IMR-90 (cell line): Measurements from ENCODE around the gene GLCE.

Source experiments
- BHLHE40 ChIP-seq: fragments of 150-350 bp; IDR thresholded peaks from 2 replicates; pipeline ENCODE4 v1.6.1; 2016; ENCODE audit warnings: mild to moderate bottlenecking, low read depth, low read length
- CHD1 ChIP-seq: IDR thresholded peaks from 2 replicates; pipeline ENCODE4 v1.6.1; 2012; ENCODE audit warnings: low read depth, low read length, improper control_type of control experiment
- MAFK ChIP-seq: IDR thresholded peaks from 2 replicates; pipeline ENCODE4 v1.6.1; 2012; ENCODE audit warnings: low read depth, low read length, improper control_type of control experiment
- MAZ ChIP-seq: IDR thresholded peaks from 2 replicates; pipeline ENCODE4 v1.6.1; 2012; ENCODE audit warnings: low read depth, mild to moderate bottlenecking, low read length, improper control_type of control experiment, moderate library complexity, borderline replicate concordance
- MXI1 ChIP-seq: IDR thresholded peaks from 2 replicates; pipeline ENCODE4 v1.6.1; 2012; ENCODE audit warnings: low read depth, mild to moderate bottlenecking, low read length, moderate library complexity, borderline replicate concordance
- NFE2L2 ChIP-seq: fragments of 150-350 bp; IDR thresholded peaks from 2 replicates; pipeline ENCODE4 v1.6.1; 2016; ENCODE audit warnings: low read depth, mild to moderate bottlenecking, low read length
- POLR2A ChIP-seq: IDR thresholded peaks from 2 replicates; pipeline ENCODE4 v1.6.1; 2012; ENCODE audit warnings: mild to moderate bottlenecking, low read depth, low read length
- RAD21 ChIP-seq: IDR thresholded peaks from 2 replicates; pipeline ENCODE4 v1.6.1; 2012; ENCODE audit warnings: low read length, improper control_type of control experiment
- RFX5 ChIP-seq: IDR thresholded peaks from 2 replicates; pipeline ENCODE4 v1.8.0; 2012; ENCODE audit warnings: low read depth, mild to moderate bottlenecking, low read length, moderate library complexity
- SMC3 ChIP-seq: fragments of 150-350 bp; IDR thresholded peaks from 2 replicates; pipeline ENCODE4 v1.6.1; 2016; ENCODE audit warnings: low read depth, mild to moderate bottlenecking, antibody characterized with exemption, low read length, moderate library complexity
- TF ChIP-seq, protein P1 (sequence below): conservative IDR thresholded peaks from 2 replicates; pipeline ENCODE4 v1.5.1; 2012; ENCODE audit warnings: mild to moderate bottlenecking, low read depth, low read length, improper control_type of control experiment
- TF ChIP-seq, protein P2 (sequence below): fragments of 150-350 bp; IDR thresholded peaks from 2 replicates; pipeline ENCODE4 v1.6.1; 2017; ENCODE audit warnings: mild to moderate bottlenecking, antibody characterized with exemption, low read length, low read depth

DNA sequence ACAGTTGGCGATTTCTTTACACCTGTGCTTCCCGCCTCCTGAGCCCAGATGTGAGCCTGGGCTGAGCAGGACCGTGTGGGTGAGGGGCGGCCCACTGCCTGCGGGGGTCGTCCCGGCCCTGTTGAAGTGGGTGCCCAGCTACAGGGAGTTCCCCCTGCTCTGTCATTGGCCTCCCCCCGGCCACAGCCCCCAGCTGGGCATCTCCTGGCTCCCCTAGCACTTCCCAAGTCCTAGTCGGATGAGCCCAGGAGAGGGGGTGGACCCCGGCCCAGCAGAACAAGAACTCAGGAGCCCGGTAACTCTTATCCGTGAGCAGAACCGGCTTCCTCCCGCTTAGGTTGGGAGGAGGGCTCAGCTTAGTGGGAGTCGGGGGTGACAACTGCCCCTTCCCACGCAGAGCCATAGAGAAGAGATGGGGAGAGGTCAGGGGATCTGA lies 139.0 kb downstream of the GLCE start:
- TF ChIP-seq MAZ, result no peak
- no peak for TF ChIP-seq POLR2A
- TF ChIP-seq, protein P1, sequence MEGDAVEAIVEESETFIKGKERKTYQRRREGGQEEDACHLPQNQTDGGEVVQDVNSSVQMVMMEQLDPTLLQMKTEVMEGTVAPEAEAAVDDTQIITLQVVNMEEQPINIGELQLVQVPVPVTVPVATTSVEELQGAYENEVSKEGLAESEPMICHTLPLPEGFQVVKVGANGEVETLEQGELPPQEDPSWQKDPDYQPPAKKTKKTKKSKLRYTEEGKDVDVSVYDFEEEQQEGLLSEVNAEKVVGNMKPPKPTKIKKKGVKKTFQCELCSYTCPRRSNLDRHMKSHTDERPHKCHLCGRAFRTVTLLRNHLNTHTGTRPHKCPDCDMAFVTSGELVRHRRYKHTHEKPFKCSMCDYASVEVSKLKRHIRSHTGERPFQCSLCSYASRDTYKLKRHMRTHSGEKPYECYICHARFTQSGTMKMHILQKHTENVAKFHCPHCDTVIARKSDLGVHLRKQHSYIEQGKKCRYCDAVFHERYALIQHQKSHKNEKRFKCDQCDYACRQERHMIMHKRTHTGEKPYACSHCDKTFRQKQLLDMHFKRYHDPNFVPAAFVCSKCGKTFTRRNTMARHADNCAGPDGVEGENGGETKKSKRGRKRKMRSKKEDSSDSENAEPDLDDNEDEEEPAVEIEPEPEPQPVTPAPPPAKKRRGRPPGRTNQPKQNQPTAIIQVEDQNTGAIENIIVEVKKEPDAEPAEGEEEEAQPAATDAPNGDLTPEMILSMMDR, result no peak
- TF ChIP-seq, protein P2, sequence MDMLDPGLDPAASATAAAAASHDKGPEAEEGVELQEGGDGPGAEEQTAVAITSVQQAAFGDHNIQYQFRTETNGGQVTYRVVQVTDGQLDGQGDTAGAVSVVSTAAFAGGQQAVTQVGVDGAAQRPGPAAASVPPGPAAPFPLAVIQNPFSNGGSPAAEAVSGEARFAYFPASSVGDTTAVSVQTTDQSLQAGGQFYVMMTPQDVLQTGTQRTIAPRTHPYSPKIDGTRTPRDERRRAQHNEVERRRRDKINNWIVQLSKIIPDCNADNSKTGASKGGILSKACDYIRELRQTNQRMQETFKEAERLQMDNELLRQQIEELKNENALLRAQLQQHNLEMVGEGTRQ, result no peak
- TF ChIP-seq MAFK, result no peak
- TF ChIP-seq SMC3, result no peak
- TF ChIP-seq BHLHE40, result no peak
- TF ChIP-seq RAD21, result no peak
- no peak for TF ChIP-seq RFX5
- no peak for TF ChIP-seq NFE2L2
- TF ChIP-seq MXI1, result no peak
- TF ChIP-seq CHD1, result no peak
